Erythroblast (primary cell): Measurements from ENCODE around the gene PDCD6IP.
"Not testable (repeated sequence)": the region's sequence is repeated elsewhere in the genome, so short reads cannot be mapped to it uniquely, and the experiment has no call there.

Experiments
- DNase-seq, 2 experiments: peaks; one replicate each; lab custom pipeline; 2025; lab: John Stamatoyannopoulos, UW
- GATA1 ChIP-seq: IDR thresholded peaks from 2 replicates; pipeline ENCODE4 v1.6.1; 2011; ENCODE audit warnings: low read depth, mild to moderate bottlenecking, control low read depth, low read length, moderate library complexity
- POLR2A ChIP-seq: IDR thresholded peaks from 2 replicates; pipeline ENCODE4 v1.6.1; 2011; ENCODE audit warnings: mild to moderate bottlenecking, low read length

Gene PDCD6IP

DNA sequence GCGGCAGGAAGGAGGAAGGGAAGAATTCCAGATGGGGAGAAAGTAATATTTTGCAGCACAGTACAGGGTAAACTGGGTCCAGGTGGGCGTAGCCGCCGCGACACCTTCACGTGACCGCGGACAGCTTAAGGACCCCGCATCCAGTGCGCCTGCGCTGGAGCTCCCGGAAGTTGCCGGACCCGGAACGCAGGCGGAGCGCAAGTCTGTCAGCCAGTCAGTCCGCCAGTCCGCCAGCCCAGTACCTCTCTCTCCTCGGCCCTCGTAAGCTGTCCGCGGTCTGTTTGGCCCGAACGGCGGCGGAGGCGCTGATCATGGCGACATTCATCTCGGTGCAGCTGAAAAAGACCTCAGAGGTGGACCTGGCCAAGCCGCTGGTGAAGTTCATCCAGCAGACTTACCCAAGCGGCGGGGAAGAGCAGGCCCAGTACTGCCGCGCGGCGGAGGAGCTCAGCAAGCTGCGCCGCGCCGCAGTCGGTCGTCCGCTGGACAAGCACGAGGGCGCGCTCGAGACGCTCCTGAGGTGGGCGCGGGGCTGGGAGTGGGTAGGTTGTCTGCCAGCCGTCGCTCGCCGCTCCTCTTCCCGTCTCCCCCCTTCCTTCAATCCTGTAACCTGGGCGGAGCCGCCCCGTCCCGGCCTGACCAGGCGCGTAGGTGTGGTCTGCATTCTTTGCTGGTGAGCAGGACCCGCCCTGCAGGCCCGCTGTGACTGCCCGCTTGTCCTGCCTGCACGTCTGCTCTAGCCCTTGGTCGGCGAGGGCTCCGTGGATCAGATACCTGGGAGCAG is at the start of gene PDCD6IP:
Gene PDCD6IP, plus strand, starts transcription at position 213 of the 784 bp plus-strand sequence. Its CDS starts 99 bp downstream, at position 312.
- TF ChIP-seq GATA1, result no peak
- TF ChIP-seq POLR2A, result peak; percentile 97
- DNase-seq, result peak; percentile 96

DNA sequence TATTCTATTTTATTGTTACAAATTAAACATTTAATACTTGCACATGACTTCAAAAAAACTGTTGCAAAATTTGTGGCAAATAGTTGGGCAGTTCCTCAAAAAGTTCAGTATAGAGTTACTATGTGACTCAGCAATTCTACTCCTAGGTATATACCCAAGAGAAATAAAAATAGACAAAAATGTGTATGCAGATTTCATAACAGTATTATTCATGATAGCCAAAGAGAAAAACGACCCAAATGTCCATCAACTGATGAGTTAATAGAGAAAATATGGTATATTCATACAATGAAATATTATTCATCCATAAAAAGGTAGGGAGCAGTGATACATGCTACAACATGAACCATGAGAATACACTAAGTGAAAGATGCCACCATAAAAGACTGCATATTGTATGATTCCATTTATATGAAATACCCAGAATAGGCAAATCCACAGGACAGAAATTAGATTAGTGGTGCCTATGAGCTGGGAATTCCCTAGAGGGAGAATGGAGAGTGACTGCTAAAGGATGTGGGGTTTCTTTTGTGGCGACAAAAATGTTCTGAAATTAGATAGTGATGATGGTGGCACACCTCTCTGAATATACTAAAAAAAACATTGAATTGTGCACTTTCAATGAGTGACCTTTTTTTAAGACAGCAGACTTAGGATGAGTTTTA is 48.8 kb upstream of the PDCD6IP start:
- no peak for DNase-seq
- TF ChIP-seq GATA1, result no peak
- no peak for TF ChIP-seq POLR2A

DNA sequence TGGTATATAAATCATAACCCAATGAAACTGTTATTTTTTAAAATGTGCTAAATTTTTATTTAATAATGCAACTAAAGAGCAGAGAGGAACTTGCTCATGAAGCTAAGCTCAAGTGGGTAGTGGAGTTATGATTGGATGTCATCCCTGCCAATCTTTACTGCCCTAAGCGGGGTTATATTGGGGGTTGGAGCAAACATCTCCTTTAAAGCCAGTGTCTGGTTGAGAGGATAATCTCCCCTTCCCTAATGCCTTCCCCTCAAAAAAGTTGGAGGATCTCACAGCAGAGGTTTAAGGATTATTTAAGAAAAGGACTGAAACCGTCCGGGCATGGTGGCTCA is 48.2 kb upstream of the PDCD6IP start:
- no peak for DNase-seq

GRCh38 chr3:33751336-33751735 is 47.1 kb upstream of the PDCD6IP start:
- TF ChIP-seq GATA1, result no peak
- TF ChIP-seq POLR2A, result no peak

More for the DNA sequence above, 48.2 kb upstream of the PDCD6IP start:
- TF ChIP-seq GATA1 (no peak), POLR2A (no peak)

GRCh38 chr3:33754391-33754790 is 44.0 kb upstream of the PDCD6IP start:
- peak in 1 of 2 experiments; percentile 4 for DNase-seq

More at GRCh38 chr3:33751336-33751735, 47.1 kb upstream of the PDCD6IP start:
- DNase-seq, result no peak

DNA sequence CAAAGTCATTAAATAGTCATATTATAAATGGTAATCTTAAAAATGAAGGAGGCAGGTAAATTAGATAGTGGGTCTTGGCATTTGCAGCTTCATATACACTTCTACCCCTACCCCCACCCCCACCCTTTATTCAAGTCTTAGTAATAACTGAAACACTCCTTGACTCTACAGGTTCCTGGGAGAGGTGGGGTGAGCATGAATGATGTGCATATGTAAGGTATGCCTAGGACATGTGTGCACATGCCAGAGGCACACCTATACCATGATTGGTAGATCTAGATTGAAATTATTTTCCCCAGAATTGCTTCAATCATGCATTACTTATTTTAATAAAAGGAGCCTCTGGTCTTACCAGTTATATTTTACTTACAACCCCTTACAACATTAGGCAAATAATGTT is 40.1 kb upstream of the PDCD6IP start:
- no peak for TF ChIP-seq GATA1
- TF ChIP-seq POLR2A, result no peak
- no peak for DNase-seq

DNA sequence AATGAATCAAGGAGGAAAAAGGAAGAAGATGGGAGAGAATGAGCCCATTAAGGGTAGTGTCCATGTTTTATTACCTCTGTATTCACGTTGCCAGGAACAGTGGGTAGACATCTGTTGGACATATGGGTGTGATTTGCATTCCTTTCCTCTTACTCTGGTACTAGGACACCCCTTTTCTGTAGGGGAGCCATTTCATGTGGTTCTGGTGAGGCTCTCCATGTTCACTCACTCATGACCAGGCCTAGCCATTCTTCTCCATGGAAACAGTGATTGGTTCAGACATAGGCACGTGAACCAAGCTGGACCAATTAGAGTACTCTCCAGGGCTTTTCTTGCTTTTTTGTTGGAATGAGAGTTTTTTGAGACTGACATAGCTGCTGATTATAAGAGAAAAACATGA is 39.6 kb upstream of the PDCD6IP start:
- TF ChIP-seq GATA1, result no peak
- no peak for TF ChIP-seq POLR2A
- no peak for DNase-seq

DNA sequence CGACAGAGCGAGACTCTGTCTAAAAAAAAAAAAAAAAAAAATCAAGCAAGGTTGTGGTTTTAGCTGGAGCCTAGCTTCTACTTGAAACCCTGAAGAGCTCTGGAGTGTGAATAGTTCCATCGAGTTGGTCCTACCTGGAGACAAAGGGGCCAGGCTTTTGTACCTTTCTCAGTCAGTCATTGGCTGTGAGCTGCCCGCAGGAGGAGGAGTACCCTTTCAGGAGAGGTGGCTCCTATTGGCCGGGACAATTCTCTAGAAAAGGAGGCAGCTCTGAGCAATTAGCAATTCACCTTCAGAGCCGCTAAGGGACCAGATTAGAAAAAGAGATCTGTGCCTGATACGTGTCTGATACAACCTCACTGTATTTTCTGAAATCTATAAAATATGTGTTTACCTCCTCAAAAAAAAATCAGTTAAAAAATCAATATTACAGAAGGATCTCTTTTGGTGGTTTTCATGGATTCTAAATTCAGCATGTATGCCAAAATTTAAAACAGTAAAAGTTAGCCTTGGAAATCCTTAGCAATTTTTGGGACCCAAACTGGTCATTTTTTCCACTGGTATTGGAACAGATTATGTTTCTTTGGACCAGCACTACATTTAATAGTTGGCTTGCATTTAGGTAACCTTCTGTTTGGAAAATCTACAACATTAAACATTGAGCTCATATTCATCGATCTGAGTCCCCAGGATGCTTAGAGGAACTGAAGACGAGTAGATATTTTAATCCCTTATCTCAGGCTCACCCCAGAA is 29.7 kb upstream of the PDCD6IP start:
- TF ChIP-seq POLR2A (no peak), GATA1 (no peak)
- no peak for DNase-seq

- no peak for DNase-seq
- TF ChIP-seq GATA1 (no peak), POLR2A (no peak)
Observed at GRCh38 chr3:33773637-33774036, 24.8 kb upstream of the PDCD6IP start.

- TF ChIP-seq POLR2A (no peak), GATA1 (no peak)
- no peak for DNase-seq
Observed at GRCh38 chr3:33775363-33775762, 23.1 kb upstream of the PDCD6IP start.

DNA sequence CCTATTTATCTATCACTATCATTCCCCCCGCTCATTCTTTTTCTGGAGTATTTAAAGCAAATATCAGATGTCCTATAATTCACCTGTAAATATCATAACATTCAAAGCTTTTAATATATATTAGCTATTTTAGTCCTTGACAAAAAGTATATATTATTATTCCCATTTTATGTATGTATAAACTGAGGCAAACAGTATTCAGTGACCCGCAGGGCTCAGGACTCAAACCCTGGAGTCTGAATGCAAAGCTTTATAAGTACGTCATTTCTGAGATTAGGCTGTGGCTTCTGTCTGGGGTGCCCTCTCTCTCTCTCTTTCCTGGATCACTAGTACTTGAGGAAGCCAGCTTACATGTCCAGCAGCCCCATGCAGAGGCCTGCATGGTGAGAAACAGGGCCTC is 20.4 kb upstream of the PDCD6IP start:
- DNase-seq, result no peak

GRCh38 chr3:33779751-33780150 is 18.7 kb upstream of the PDCD6IP start:
- no peak for DNase-seq
- no peak for TF ChIP-seq GATA1
- TF ChIP-seq POLR2A, result no peak

More for the DNA sequence above, 20.4 kb upstream of the PDCD6IP start:
- TF ChIP-seq GATA1, result no peak

- DNase-seq, result not testable (repeated sequence)
Observed at GRCh38 chr3:33781413-33781812, 17.0 kb upstream of the PDCD6IP start.

GRCh38 chr3:33786565-33787327 is 11.7 kb upstream of the PDCD6IP start:
- DNase-seq, result no peak
- TF ChIP-seq POLR2A (no peak), GATA1 (no peak)
